B cell (primary cell): ENCODE results near the gene ELFN2. TPM values are rescaled to one million over a fixed set of nuclear protein-coding genes. Genes with fewer than 3 reads are reported as not detected.

Source experiments
- ATAC-seq: fragments of 200-7000 bp; cut with Tn5 transposase; one replicate; pipeline ENCODE4 v1.10.0; 2021; ENCODE audit warnings: low read depth, mild to moderate bottlenecking, moderate number of reproducible peaks, moderate library complexity
- CTCF ChIA-PET: fragments of 350-600 bp; sonication (Branson Sonifier 250); formaldehyde crosslinking; loops from one replicate; lab custom pipeline; 2021; ENCODE audit warnings: antibody characterized with exemption, inconsistent platforms; lab: Charles Lee
- POLR2A ChIA-PET: fragments of 350-600 bp; sonication (Branson Sonifier 250); formaldehyde crosslinking; loops from one replicate; lab custom pipeline; 2021; ENCODE audit warnings: antibody characterized with exemption; lab: Charles Lee
- DNase-seq: peaks from one replicate; pipeline ENCODE4 v3.0.0; 2013
- H2AFZ ChIP-seq: 2 replicates; pipeline ENCODE4 v1.6.1; 2012; ENCODE audit warnings: mild to moderate bottlenecking, low read depth, low read length; ENCODE audit not compliant: insufficient read depth, poor library complexity, severe bottlenecking
- H3K27ac ChIP-seq, 2 donors: 1 replicate in 1 of 2; 2 replicates in 1 of 2; pipeline ENCODE4 v1.5.1; 2012 to 2013; ENCODE audit warnings: low read length in 2 of 2, mild to moderate bottlenecking in 2 of 2, moderate library complexity in 1 of 2
- H3K27me3 ChIP-seq, 4 experiments: fragments of 200-600 bp in 1 of 4; sonication (generic) in 1 of 4; replicated peaks in 1 of 4; 1 replicate in 2 of 4; 2 replicates in 2 of 4; pipeline versions ENCODE4 v1.6.1 to v1.7.0; 2013 to 2016; ENCODE audit warnings: low read length in 3 of 4, mild to moderate bottlenecking in 2 of 4, mixed read lengths in 1 of 4, moderate library complexity in 1 of 4; ENCODE audit not compliant: insufficient read depth in 4 of 4, control insufficient read depth in 3 of 4; ENCODE audit errors: control extremely low read depth in 1 of 4
- H3K36me3 ChIP-seq, 2 experiments: replicated peaks in 1 of 2; 1 replicate in 1 of 2; 2 replicates in 1 of 2; pipeline versions ENCODE4 v1.6.1 to v1.7.1; 2013; ENCODE audit warnings: low read length in 1 of 2; ENCODE audit not compliant: insufficient read depth in 2 of 2, control insufficient read depth in 1 of 2; ENCODE audit errors: control extremely low read depth in 1 of 2, extremely low read depth in 1 of 2
- H3K4me1 ChIP-seq, 2 donors: fragments of 200-600 bp in 1 of 2; sonication (generic) in 1 of 2; 1 replicate in 1 of 2; 2 replicates in 1 of 2; pipeline versions ENCODE4 v1.5.1 to v1.6.1; 2013 to 2017; ENCODE audit warnings: low read length in 2 of 2; ENCODE audit not compliant: control insufficient read depth in 2 of 2, insufficient read depth in 2 of 2
- H3K4me2 ChIP-seq: replicated peaks from 2 replicates; pipeline ENCODE3; 2012; ENCODE audit warnings: mild to moderate bottlenecking, low read depth, low read length; ENCODE audit not compliant: poor library complexity, severe bottlenecking
- H3K4me3 ChIP-seq, 5 experiments: fragments of 200-600 bp in 1 of 5; sonication (generic) in 1 of 5; 1 replicate in 3 of 5; 2 replicates in 2 of 5; pipeline versions ENCODE4 v1.5.1 to v1.7.0; 2011 to 2016; ENCODE audit warnings: low read length in 4 of 5, mild to moderate bottlenecking in 4 of 5, low read depth in 2 of 5, control low read depth in 1 of 5, moderate library complexity in 1 of 5; ENCODE audit not compliant: insufficient read depth in 1 of 5; ENCODE audit errors: control extremely low read depth in 1 of 5, extremely low read depth in 1 of 5
- H3K79me2 ChIP-seq: fragments of 200-600 bp; sonication (generic); one replicate; pipeline ENCODE4 v1.6.0; 2016; ENCODE audit warnings: low read length; ENCODE audit not compliant: control insufficient read depth, insufficient read depth
- H3K9ac ChIP-seq: fragments of 200-600 bp; sonication (generic); 2 replicates; pipeline ENCODE4 v1.6.1; 2017; ENCODE audit warnings: mild to moderate bottlenecking, low read length, moderate library complexity
- H3K9me3 ChIP-seq, 3 donors: one replicate each; pipeline versions ENCODE4 v1.6.1 to v1.7.1; 2013; ENCODE audit warnings: low read length in 2 of 3; ENCODE audit not compliant: control insufficient read depth in 2 of 3, insufficient read depth in 1 of 3; ENCODE audit errors: control extremely low read depth in 1 of 3
- H4K20me1 ChIP-seq: 2 replicates; pipeline ENCODE4 v1.6.0; 2012; ENCODE audit warnings: mild to moderate bottlenecking, low read length; ENCODE audit not compliant: insufficient read depth, control insufficient read depth, poor library complexity, severe bottlenecking
- H3K27ac Mint-ChIP-seq: one replicate; pipeline ENCODE4 v1.8.0; 2021; ENCODE audit warnings: mixed read lengths
- H3K27me3 Mint-ChIP-seq: one replicate; pipeline ENCODE4 v1.8.0; 2021; ENCODE audit warnings: mixed read lengths
- H3K4me1 Mint-ChIP-seq: one replicate; pipeline ENCODE4 v1.8.0; 2021; ENCODE audit warnings: mixed read lengths
- H3K4me3 Mint-ChIP-seq: one replicate; pipeline ENCODE4 v1.8.0; 2021; ENCODE audit warnings: mixed read lengths
- H3K9me3 Mint-ChIP-seq: one replicate; pipeline ENCODE4 v1.8.0; 2022; ENCODE audit warnings: mixed read lengths; ENCODE audit not compliant: insufficient read depth
- EZH2 ChIP-seq: IDR thresholded peaks from 2 replicates; pipeline ENCODE4 v1.6.1; 2012; ENCODE audit warnings: borderline replicate concordance, low read depth, mild to moderate bottlenecking, moderate library complexity, low read length; ENCODE audit not compliant: insufficient read depth, poor library complexity, severe bottlenecking
- WGBS: methylation state at CpG from one replicate; pipeline ENCODE4 v1.1.5; 2013; ENCODE audit warnings: missing lambda C conversion rate; ENCODE audit not compliant: insufficient coverage; 5-methylcytosine and 5-hydroxymethylcytosine counted together
- intact Hi-C: fragments of 100-400 bp; cut with micrococcal nuclease; formaldehyde crosslinking; loops from one replicate; pipeline ENCODE4 v1.10.0; 2022
- polyA plus RNA-seq: library from polyadenylated mRNA; depleted of rRNA; stranded (reverse); fragments of >200 nt; gene quantifications from 2 replicates; pipeline ENCODE4 v1.2.3, GENCODE V29; 2012
- total RNA-seq, 2 donors: library from RNA; stranded (reverse); fragments of 120-200 nt in 1 of 2; gene quantifications; 1 replicate in 1 of 2; 2 replicates in 1 of 2; pipeline versions ENCODE4 v1.2.3 to v1.2.4, GENCODE V29; 2013 to 2022
- TF ChIP-seq, protein P1 (sequence below): fragments of 200-600 bp; IDR thresholded peaks from one replicate; pipeline ENCODE4 v1.8.0; 2022; ENCODE audit warnings: antibody characterized with exemption, mild to moderate bottlenecking

ELFN2 gene
- total and polyA plus RNA-seq, 2 donors (not counting 1 experiment from before 2014, with no cell fraction given): 0.07 to 0.12 TPM

DNA sequence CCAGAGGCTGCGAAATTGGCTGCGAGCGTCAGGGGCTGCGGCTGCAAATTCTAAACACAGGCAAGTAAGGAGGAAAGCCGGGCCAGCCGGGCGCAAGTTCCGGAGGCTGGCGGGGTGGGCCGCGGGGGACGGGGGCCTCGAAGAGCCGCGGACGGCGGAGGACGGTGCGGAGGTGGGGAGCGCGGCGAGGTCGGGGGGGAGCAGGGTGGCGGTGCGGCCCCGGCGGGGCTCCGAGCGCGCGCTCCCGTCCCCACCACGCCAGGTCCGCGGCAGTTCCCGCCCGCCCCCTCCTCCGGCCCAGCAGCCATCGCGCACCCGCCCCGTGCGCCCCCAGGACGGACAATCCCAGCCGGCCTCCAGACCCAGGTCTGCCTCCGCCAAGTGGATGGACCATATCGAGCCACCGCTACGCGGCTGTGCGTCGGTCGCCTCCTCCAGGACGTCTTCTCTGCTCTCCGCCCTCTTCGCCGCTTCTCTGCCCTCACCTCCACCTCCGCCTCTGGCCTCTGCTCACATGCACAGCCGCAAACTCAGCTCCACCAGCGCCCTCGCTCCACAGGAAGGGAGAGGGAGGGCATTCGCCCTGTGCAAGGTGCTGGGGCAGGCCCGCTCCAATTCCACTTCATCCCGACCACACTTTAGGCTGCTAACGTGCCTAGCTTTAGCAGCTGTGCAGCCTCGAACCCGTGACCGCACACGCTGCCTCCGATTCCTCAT, 7.2 kb downstream of the ELFN2 start:
- H2AFZ ChIP-seq: peak overlapping the region; percentile 46
- DNase-seq (peak; percentile 30), ATAC-seq (no peak)
- CTCF ChIA-PET: interaction anchor here (1.0 kb wide), 1 partner anchor 10 kb away, joined by 5 read pairs; no protein-coding TSS in a partner anchor
- no peak for TF ChIP-seq EZH2
- TF ChIP-seq, protein P1, sequence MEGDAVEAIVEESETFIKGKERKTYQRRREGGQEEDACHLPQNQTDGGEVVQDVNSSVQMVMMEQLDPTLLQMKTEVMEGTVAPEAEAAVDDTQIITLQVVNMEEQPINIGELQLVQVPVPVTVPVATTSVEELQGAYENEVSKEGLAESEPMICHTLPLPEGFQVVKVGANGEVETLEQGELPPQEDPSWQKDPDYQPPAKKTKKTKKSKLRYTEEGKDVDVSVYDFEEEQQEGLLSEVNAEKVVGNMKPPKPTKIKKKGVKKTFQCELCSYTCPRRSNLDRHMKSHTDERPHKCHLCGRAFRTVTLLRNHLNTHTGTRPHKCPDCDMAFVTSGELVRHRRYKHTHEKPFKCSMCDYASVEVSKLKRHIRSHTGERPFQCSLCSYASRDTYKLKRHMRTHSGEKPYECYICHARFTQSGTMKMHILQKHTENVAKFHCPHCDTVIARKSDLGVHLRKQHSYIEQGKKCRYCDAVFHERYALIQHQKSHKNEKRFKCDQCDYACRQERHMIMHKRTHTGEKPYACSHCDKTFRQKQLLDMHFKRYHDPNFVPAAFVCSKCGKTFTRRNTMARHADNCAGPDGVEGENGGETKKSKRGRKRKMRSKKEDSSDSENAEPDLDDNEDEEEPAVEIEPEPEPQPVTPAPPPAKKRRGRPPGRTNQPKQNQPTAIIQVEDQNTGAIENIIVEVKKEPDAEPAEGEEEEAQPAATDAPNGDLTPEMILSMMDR: no peak
- Mint-ChIP-seq H3K4me1 (peaks cover 22% of the 10 kb centered on the region), H3K9me3 (no peaks in the 10 kb centered on the region), H3K27ac (no peak overlapping the region), H3K27me3 (peaks cover 62% of the 10 kb centered on the region), H3K4me3 (peak overlapping the region; percentile 90)
- peaks cover 0 to 62% (median 19%) of the 10 kb centered on the region in 4 experiments for H3K27me3 ChIP-seq
- POLR2A ChIA-PET: no interaction called here
- H3K79me2 ChIP-seq: no peaks in the 10 kb centered on the region
- no peak overlapping the region for H3K27ac ChIP-seq
- H3K4me2 ChIP-seq: peak overlapping the region; percentile 80
- 2% methylated on average over 67 of the region's 70 CpGs for WGBS
- peak overlapping the region; percentile 49 for H3K9ac ChIP-seq
- peak overlapping the region in 3 of 5 experiments; percentile 23 to 46 (median 25) for H3K4me3 ChIP-seq
- no peaks in the 10 kb centered on the region for H4K20me1 ChIP-seq
- peaks cover 17 to 20% of the 10 kb centered on the region in 2 donors for H3K4me1 ChIP-seq
- no peaks in the 10 kb centered on the region for H3K36me3 ChIP-seq
- intact Hi-C loops: no loop called here
- peaks cover 0 to 3% (median 0%) of the 10 kb centered on the region in 3 donors for H3K9me3 ChIP-seq

DNA sequence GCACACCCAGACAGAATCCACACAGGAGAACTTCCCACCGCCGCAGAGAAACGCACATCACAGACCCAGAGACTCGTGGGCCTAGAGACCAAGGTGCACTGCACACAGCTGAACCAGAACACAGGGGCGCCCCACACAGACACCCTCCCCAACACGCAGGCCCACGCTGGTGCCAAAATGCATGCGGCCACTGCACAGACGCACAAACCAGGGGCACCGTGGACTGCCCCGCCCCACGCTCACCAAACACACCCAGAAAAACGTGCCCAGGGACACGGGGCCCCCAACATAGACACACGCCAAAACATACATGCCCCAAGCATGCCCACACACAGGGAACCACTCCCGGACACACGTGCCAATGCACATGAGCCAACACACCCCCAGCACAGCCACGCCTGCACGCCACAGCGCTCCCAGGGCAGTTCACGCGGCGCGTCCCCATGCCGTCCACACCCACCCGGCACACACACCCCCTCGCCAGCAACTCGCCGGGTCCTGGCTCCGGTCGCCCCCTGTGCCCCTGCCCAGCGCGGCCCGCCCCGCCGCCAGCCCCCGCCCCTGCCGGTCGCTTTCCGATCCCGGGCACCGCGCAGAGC, 7.8 kb downstream of the ELFN2 start:
- H3K4me3 Mint-ChIP-seq: peak overlapping the region; percentile 79
- Histone ChIP-seq H3K4me3 (peak overlapping the region in 1 of 5 experiments; percentile 46), H4K20me1 (no peaks in the 10 kb centered on the region), H3K27me3 (peaks cover 0 to 64% (median 20%) of the 10 kb centered on the region in 4 experiments), H3K4me1 (peaks cover 17 to 20% of the 10 kb centered on the region in 2 donors), H3K4me2 (peak overlapping the region; percentile 80), H3K27ac (no peak overlapping the region), H3K79me2 (no peaks in the 10 kb centered on the region), H3K36me3 (no peaks in the 10 kb centered on the region), H3K9me3 (peaks cover 0 to 3% (median 0%) of the 10 kb centered on the region in 3 donors), H2AFZ (peak overlapping the region; percentile 46), H3K9ac (no peak overlapping the region)
- H3K27ac Mint-ChIP-seq: peak overlapping the region; percentile 11
- peak; percentile 27 for DNase-seq
- intact Hi-C loops: no loop called here
- ChIA-PET CTCF (no interaction called here), POLR2A (no interaction called here)
- ATAC-seq: peak; percentile 17
- peaks cover 22% of the 10 kb centered on the region for H3K4me1 Mint-ChIP-seq
- 28% methylated on average over 34 of the region's 43 CpGs for WGBS
- TF ChIP-seq, protein P1: no peak
- no peak for TF ChIP-seq EZH2
- H3K9me3 Mint-ChIP-seq: no peaks in the 10 kb centered on the region
- H3K27me3 Mint-ChIP-seq: peaks cover 62% of the 10 kb centered on the region
